Measurements from ENCODE around the gene CNTNAP5. TPM values are rescaled to one million over a fixed set of nuclear protein-coding genes. Genes with fewer than 3 reads are reported as not detected.

CNTNAP5 gene
- total RNA-seq, 1 experiment from 2014 or later, result not detected

DNA sequence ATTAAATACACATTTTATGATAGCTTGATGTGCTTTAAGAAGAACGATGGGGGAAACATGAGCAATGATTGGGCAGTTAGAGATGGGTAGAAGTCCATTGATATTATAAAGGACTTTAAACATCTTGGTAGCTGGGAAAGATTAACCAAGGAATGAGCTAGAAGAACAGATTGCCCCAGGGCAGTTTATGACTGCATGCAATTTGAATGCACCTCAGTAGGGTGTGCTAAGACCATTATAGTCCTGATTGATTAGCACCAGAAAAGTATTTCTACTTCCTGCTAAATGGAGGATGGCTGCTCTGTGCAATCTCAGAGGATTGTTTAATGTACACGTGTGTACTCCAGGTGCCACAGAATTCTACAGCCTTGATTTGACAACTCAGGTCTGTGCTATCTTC is 641.9 kb downstream of the CNTNAP5 start:
- intact Hi-C loops (cut with micrococcal nuclease; ENCODE audit: unreplicated experiment), result no loop called here
- Histone ChIP-seq H3K36me3 (ENCODE audit: insufficient read depth, low read length, poor library complexity, severe bottlenecking) (no peaks in the 10 kb centered on the region), H3K9me3 (ENCODE audit: low read depth, low read length, poor library complexity, severe bottlenecking) (peaks cover 1% of the 10 kb centered on the region), H3K27ac (ENCODE audit: low read depth, low read length, poor library complexity, severe bottlenecking) (no peak overlapping the region), H3K4me1 (ENCODE audit: insufficient read depth, low read length, poor library complexity, severe bottlenecking) (no peaks in the 10 kb centered on the region), H3K4me3 (ENCODE audit: low read depth, low read length, poor library complexity, severe bottlenecking) (no peak overlapping the region), H3K27me3 (replicated peaks; ENCODE audit: insufficient read depth, low read depth, low read length, poor library complexity) (no peaks in the 10 kb centered on the region)
- TF ChIP-seq EZH2 (IDR thresholded peaks at IDR 0.05; ENCODE audit: borderline replicate concordance, low read depth, low read length, poor library complexity, severe bottlenecking), result no peak
- TF ChIP-seq, protein P1, sequence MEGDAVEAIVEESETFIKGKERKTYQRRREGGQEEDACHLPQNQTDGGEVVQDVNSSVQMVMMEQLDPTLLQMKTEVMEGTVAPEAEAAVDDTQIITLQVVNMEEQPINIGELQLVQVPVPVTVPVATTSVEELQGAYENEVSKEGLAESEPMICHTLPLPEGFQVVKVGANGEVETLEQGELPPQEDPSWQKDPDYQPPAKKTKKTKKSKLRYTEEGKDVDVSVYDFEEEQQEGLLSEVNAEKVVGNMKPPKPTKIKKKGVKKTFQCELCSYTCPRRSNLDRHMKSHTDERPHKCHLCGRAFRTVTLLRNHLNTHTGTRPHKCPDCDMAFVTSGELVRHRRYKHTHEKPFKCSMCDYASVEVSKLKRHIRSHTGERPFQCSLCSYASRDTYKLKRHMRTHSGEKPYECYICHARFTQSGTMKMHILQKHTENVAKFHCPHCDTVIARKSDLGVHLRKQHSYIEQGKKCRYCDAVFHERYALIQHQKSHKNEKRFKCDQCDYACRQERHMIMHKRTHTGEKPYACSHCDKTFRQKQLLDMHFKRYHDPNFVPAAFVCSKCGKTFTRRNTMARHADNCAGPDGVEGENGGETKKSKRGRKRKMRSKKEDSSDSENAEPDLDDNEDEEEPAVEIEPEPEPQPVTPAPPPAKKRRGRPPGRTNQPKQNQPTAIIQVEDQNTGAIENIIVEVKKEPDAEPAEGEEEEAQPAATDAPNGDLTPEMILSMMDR (conservative IDR thresholded peaks at IDR 0.05; ENCODE audit: low read depth, low read length), result no peak
- POLR2A ChIA-PET (ENCODE audit: low non-redundant PET), result no interaction called here
- no peak for DNase-seq (ENCODE audit: low spot score)
- CTCF ChIA-PET, result no interaction called here
- no TSS peak for BruUV-seq (replicated peaks)

DNA sequence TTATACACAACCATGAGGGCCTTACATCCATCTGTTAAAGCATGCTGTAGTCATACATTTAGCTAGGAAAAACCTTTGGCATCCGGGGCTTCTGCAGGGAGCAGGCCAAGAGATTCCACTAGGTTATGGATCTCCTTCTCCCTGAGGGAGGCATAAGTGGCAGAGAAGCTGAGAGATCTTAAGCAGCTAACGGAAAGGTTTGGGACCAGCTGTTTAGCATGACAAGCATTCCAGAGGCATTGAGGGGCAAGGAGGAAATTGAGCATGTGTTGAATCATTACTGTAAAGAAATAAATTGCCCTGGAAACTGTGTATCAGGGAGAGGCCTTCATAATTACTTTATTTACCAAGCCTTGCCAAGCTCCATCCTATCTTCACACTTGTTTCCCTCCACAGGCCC is 643.1 kb downstream of the CNTNAP5 start:
- peaks cover 5% of the 10 kb centered on the region for H3K9me3 ChIP-seq (ENCODE audit: low read depth, low read length, poor library complexity, severe bottlenecking)
- no peak for DNase-seq (ENCODE audit: low spot score)
- POLR2A ChIA-PET (ENCODE audit: low non-redundant PET), result no interaction called here
- TF ChIP-seq, protein P1 (conservative IDR thresholded peaks at IDR 0.05; ENCODE audit: low read depth, low read length), result no peak
- no peak for TF ChIP-seq EZH2 (IDR thresholded peaks at IDR 0.05; ENCODE audit: borderline replicate concordance, low read depth, low read length, poor library complexity, severe bottlenecking)
- H3K36me3 ChIP-seq (ENCODE audit: insufficient read depth, low read length, poor library complexity, severe bottlenecking), result no peaks in the 10 kb centered on the region
- H3K4me1 ChIP-seq (ENCODE audit: insufficient read depth, low read length, poor library complexity, severe bottlenecking), result no peaks in the 10 kb centered on the region
- intact Hi-C loops (cut with micrococcal nuclease; ENCODE audit: unreplicated experiment), result no loop called here
- H3K4me3 ChIP-seq (ENCODE audit: low read depth, low read length, poor library complexity, severe bottlenecking), result no peak overlapping the region
- no peak overlapping the region for H3K27ac ChIP-seq (ENCODE audit: low read depth, low read length, poor library complexity, severe bottlenecking)
- no TSS peak for BruUV-seq (replicated peaks)
- CTCF ChIA-PET, result no interaction called here
- no peaks in the 10 kb centered on the region for H3K27me3 ChIP-seq (replicated peaks; ENCODE audit: insufficient read depth, low read depth, low read length, poor library complexity)

DNA sequence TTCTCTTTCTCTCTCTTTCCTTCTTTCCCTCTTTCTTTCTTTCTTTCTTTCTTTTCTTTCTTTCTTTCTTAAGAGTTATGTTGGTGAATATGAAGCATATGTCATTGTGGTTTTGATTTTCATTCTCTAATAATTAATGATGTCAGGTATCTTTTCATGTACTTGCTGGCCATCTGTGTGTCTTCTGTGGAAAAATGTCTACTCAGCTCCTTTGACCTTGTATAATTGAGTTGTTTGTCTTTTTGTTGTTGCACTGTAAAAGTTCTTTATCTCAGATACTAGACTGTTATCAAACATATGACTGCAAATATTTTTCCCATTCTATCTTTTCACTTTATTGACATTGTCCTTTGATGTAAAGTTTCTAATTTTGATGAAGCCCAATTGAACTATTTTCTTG is 645.1 kb downstream of the CNTNAP5 start:
- DNase-seq (ENCODE audit: low spot score), result no peak
- BruUV-seq (replicated peaks), result no TSS peak
- no peaks in the 10 kb centered on the region for H3K36me3 ChIP-seq (ENCODE audit: insufficient read depth, low read length, poor library complexity, severe bottlenecking)
- POLR2A ChIA-PET (ENCODE audit: low non-redundant PET), result no interaction called here
- peaks cover 5% of the 10 kb centered on the region for H3K9me3 ChIP-seq (ENCODE audit: low read depth, low read length, poor library complexity, severe bottlenecking)
- H3K4me3 ChIP-seq (ENCODE audit: low read depth, low read length, poor library complexity, severe bottlenecking), result no peak overlapping the region
- CTCF ChIA-PET, result no interaction called here
- TF ChIP-seq, protein P1 (conservative IDR thresholded peaks at IDR 0.05; ENCODE audit: low read depth, low read length), result no peak
- no peak for TF ChIP-seq EZH2 (IDR thresholded peaks at IDR 0.05; ENCODE audit: borderline replicate concordance, low read depth, low read length, poor library complexity, severe bottlenecking)
- intact Hi-C loops (cut with micrococcal nuclease; ENCODE audit: unreplicated experiment), result no loop called here
- no peak overlapping the region for H3K27ac ChIP-seq (ENCODE audit: low read depth, low read length, poor library complexity, severe bottlenecking)
- H3K4me1 ChIP-seq (ENCODE audit: insufficient read depth, low read length, poor library complexity, severe bottlenecking), result no peaks in the 10 kb centered on the region
- no peaks in the 10 kb centered on the region for H3K27me3 ChIP-seq (replicated peaks; ENCODE audit: insufficient read depth, low read depth, low read length, poor library complexity)
